Measurements from ENCODE around the gene GRK5. TPM values are rescaled to one million over a fixed set of nuclear protein-coding genes. Genes with fewer than 3 reads are reported as not detected.
"Not testable (repeated sequence)": the region's sequence is repeated elsewhere in the genome, so short reads cannot be mapped to it uniquely, and the experiment has no call there.

The GRK5 gene
- total RNA-seq, 6 experiments from 2014 or later: 9.7 to 16.8 (median 15.9) TPM

GRCh38 chr10:119222966-119223386, 15.6 kb downstream of the GRK5 start:
- Mint-ChIP-seq H3K9me3 (no peaks in the 10 kb centered on the region), H3K36me3 (ENCODE audit: low read depth) (no peaks in the 10 kb centered on the region; the same call in 1 of the 2 replicates), H3K4me1 (ENCODE audit: low read depth) (peaks cover 31% of the 10 kb centered on the region), H3K4me3 (no peak overlapping the region), H3K27ac (no peak overlapping the region), H3K27me3 (ENCODE audit: insufficient read depth) (no peaks in the 10 kb centered on the region)
- TF ChIP-seq, protein P1, sequence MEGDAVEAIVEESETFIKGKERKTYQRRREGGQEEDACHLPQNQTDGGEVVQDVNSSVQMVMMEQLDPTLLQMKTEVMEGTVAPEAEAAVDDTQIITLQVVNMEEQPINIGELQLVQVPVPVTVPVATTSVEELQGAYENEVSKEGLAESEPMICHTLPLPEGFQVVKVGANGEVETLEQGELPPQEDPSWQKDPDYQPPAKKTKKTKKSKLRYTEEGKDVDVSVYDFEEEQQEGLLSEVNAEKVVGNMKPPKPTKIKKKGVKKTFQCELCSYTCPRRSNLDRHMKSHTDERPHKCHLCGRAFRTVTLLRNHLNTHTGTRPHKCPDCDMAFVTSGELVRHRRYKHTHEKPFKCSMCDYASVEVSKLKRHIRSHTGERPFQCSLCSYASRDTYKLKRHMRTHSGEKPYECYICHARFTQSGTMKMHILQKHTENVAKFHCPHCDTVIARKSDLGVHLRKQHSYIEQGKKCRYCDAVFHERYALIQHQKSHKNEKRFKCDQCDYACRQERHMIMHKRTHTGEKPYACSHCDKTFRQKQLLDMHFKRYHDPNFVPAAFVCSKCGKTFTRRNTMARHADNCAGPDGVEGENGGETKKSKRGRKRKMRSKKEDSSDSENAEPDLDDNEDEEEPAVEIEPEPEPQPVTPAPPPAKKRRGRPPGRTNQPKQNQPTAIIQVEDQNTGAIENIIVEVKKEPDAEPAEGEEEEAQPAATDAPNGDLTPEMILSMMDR (IDR thresholded peaks at IDR 0.05): no peak
- DNase-seq: no peak

DNA sequence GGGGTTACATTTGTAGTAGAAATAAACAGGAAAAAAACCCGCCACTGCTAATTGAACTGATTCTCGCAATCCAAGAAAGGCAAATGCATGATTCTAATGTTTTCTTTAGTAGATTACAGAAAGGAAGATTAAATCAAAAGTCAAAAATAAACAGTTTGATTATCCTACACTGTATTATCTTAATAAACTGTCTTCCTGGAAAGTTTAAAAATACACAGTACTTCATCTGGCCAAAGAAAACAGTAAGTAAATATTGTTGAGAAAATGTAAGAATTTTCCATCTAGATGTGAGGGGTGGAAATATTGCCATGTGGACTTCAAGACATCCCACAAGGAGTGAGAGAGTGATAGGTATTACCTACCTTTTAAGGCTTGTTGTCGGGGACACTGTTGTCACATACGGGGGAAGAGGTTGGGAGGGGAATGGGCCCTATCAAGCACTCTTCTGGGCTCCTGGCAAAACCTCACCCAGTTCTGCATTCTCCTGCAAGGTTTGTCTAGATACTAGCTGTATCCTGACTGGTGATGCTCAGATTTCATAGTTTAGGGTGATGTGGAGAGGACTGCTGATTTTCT, 17.8 kb downstream of the GRK5 start:
- H3K27ac Mint-ChIP-seq: no peak overlapping the region
- no peak overlapping the region for H3K4me3 Mint-ChIP-seq
- H3K27me3 Mint-ChIP-seq (ENCODE audit: insufficient read depth): no peaks in the 10 kb centered on the region; the same call in 1 of the 2 replicates
- H3K36me3 Mint-ChIP-seq (ENCODE audit: low read depth): no peaks in the 10 kb centered on the region
- no peak for DNase-seq
- H3K9me3 Mint-ChIP-seq: no peaks in the 10 kb centered on the region
- peaks cover 20% of the 10 kb centered on the region for H3K4me1 Mint-ChIP-seq (ENCODE audit: low read depth)
- TF ChIP-seq, protein P1 (IDR thresholded peaks at IDR 0.05): no peak

DNA sequence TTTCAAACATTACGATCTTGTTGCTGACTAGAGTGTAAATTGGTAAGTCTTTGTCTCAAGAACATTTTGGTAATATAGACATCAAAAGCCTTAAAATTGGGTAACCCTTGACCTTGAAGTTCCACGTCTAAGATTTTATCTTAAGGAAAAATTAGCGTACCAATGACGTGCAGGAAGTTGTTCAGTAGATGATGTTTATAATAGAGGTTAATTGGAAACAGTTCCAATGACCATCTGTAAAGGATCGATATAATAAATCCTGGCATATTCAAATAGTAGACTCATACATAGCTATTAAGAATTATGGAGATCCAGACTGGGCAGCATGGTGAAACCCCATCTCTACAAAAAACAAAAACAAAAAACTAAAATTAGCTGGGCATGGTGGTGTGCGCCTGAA, 20.5 kb downstream of the GRK5 start:
- no peaks in the 10 kb centered on the region for H3K9me3 Mint-ChIP-seq
- H3K36me3 Mint-ChIP-seq (ENCODE audit: low read depth): no peaks in the 10 kb centered on the region
- DNase-seq: no peak
- H3K27ac Mint-ChIP-seq: no peak overlapping the region
- no peak overlapping the region for H3K4me3 Mint-ChIP-seq
- TF ChIP-seq, protein P1 (IDR thresholded peaks at IDR 0.05): no peak
- no peaks in the 10 kb centered on the region for H3K4me1 Mint-ChIP-seq (ENCODE audit: low read depth)
- no peaks in the 10 kb centered on the region; the same call in 1 of the 2 replicates for H3K27me3 Mint-ChIP-seq (ENCODE audit: insufficient read depth)

DNA sequence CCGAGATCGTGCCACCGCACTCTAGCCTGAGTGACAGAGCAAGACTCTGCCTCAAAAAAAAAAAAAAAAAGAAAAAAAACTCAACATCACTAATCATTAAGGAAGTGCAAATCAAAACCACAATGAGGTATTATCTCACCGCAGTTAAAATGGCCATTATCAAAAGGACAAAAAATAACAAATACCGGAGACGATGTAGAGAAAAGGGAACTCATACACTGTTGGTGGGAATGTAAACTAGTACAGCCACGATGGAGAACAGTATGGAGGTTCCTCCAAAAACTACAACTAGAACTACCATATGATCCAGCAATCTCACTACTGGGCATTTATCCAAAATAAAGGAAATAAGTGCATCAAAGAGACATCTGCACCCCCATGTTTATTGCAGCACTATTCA, 24.3 kb downstream of the GRK5 start:
- H3K4me1 Mint-ChIP-seq (ENCODE audit: low read depth): peaks cover 15% of the 10 kb centered on the region
- DNase-seq: no peak
- no peak overlapping the region for H3K27ac Mint-ChIP-seq
- no peaks in the 10 kb centered on the region for H3K9me3 Mint-ChIP-seq
- no peak overlapping the region for H3K4me3 Mint-ChIP-seq
- H3K27me3 Mint-ChIP-seq (ENCODE audit: insufficient read depth): no peaks in the 10 kb centered on the region; the same call in 1 of the 2 replicates
- no peaks in the 10 kb centered on the region for H3K36me3 Mint-ChIP-seq (ENCODE audit: low read depth)
- TF ChIP-seq, protein P1 (IDR thresholded peaks at IDR 0.05): no peak

GRCh38 chr10:119232439-119232838, 25.1 kb downstream of the GRK5 start:
- H3K27me3 Mint-ChIP-seq (ENCODE audit: insufficient read depth); H3K27ac Mint-ChIP-seq; H3K36me3 Mint-ChIP-seq (ENCODE audit: low read depth); H3K4me3 Mint-ChIP-seq; H3K9me3 Mint-ChIP-seq; DNase-seq: not testable (repeated sequence)
- H3K4me1 Mint-ChIP-seq (ENCODE audit: low read depth): peaks cover 16% of the 10 kb centered on the region

- TF ChIP-seq, protein P1 (IDR thresholded peaks at IDR 0.05): no peak
- Mint-ChIP-seq H3K27me3 (ENCODE audit: insufficient read depth) (peaks cover 1% of the 10 kb centered on the region; the same call in 1 of the 2 replicates), H3K4me1 (ENCODE audit: low read depth) (peaks cover 24% of the 10 kb centered on the region), H3K36me3 (ENCODE audit: low read depth) (no peaks in the 10 kb centered on the region), H3K27ac (no peak overlapping the region), H3K9me3 (no peaks in the 10 kb centered on the region), H3K4me3 (no peak overlapping the region)
- DNase-seq: no peak
These were observed 25.9 kb downstream of the GRK5 start for GRCh38 chr10:119233123-119233820.
